GM10266 (cell line): ENCODE results near the gene C1orf21.

Source experiments
- DNase-seq: peaks from one replicate; pipeline ENCODE4 v3.0.0; 2012; ENCODE audit errors: extremely low spot score
- CTCF ChIP-seq: IDR thresholded peaks from 2 replicates; pipeline ENCODE4 v1.5.1; 2012; ENCODE audit warnings: mild to moderate bottlenecking, low read depth; ENCODE audit not compliant: control insufficient read depth, insufficient read depth; ENCODE audit errors: missing control alignments

Gene C1orf21

GRCh38 chr1:184409011-184409410 lies 22.2 kb downstream of the C1orf21 start:
- no peak for TF ChIP-seq CTCF
- no peak for DNase-seq

- no peak for TF ChIP-seq CTCF
Measured at GRCh38 chr1:184412472-184412871, 25.6 kb downstream of the C1orf21 start.

GRCh38 chr1:184416481-184416880 lies 29.7 kb downstream of the C1orf21 start:
- DNase-seq, result no peak
- no peak for TF ChIP-seq CTCF

More at GRCh38 chr1:184412472-184412871, 25.6 kb downstream of the C1orf21 start:
- DNase-seq, result no peak

GRCh38 chr1:184416946-184417345 lies 30.1 kb downstream of the C1orf21 start:
- TF ChIP-seq CTCF, result no peak

GRCh38 chr1:184417916-184418315 lies 31.1 kb downstream of the C1orf21 start:
- DNase-seq, result no peak
- TF ChIP-seq CTCF, result no peak

More at GRCh38 chr1:184416946-184417345, 30.1 kb downstream of the C1orf21 start:
- DNase-seq, result no peak

GRCh38 chr1:184418652-184419349 lies 32.0 kb downstream of the C1orf21 start:
- no peak for DNase-seq
- TF ChIP-seq CTCF, result no peak

GRCh38 chr1:184419350-184420161 lies 32.7 kb downstream of the C1orf21 start:
- DNase-seq, result no peak
- no peak for TF ChIP-seq CTCF
